ENCODE results near the gene CD109. TPM values are rescaled to one million over a fixed set of nuclear protein-coding genes. Genes with fewer than 3 reads are reported as not detected.

Gene CD109
- total RNA-seq, 1 experiment from 2014 or later, result 8.7 TPM

- Histone ChIP-seq H3K27ac (ENCODE audit: low read depth, low read length, poor library complexity, severe bottlenecking) (no peak overlapping the region), H3K36me3 (ENCODE audit: insufficient read depth, low read length, poor library complexity, severe bottlenecking) (no peaks in the 10 kb centered on the region), H3K4me3 (ENCODE audit: low read depth, low read length, poor library complexity, severe bottlenecking) (no peak overlapping the region), H3K9me3 (ENCODE audit: low read depth, low read length, poor library complexity, severe bottlenecking) (no peaks in the 10 kb centered on the region), H3K27me3 (replicated peaks; ENCODE audit: insufficient read depth, low read depth, low read length, poor library complexity) (no peaks in the 10 kb centered on the region), H3K4me1 (ENCODE audit: insufficient read depth, low read length, poor library complexity, severe bottlenecking) (no peaks in the 10 kb centered on the region)
- ChIA-PET CTCF (no interaction called here), POLR2A (ENCODE audit: low non-redundant PET) (no interaction called here)
- TF ChIP-seq CTCF (conservative IDR thresholded peaks at IDR 0.05; ENCODE audit: low read depth, low read length) (no peak), EZH2 (IDR thresholded peaks at IDR 0.05; ENCODE audit: borderline replicate concordance, low read depth, low read length, poor library complexity, severe bottlenecking) (no peak)
- no peak for DNase-seq (ENCODE audit: low spot score)
- intact Hi-C loops (cut with micrococcal nuclease; ENCODE audit: unreplicated experiment), result no loop called here
- no TSS peak for BruUV-seq (replicated peaks)
Observed at GRCh38 chr6:73811706-73812105, 115.7 kb downstream of the CD109 start.

- intact Hi-C loops (cut with micrococcal nuclease; ENCODE audit: unreplicated experiment), result no loop called here
- Histone ChIP-seq H3K4me1 (ENCODE audit: insufficient read depth, low read length, poor library complexity, severe bottlenecking) (no peaks in the 10 kb centered on the region), H3K27ac (ENCODE audit: low read depth, low read length, poor library complexity, severe bottlenecking) (no peak overlapping the region), H3K4me3 (ENCODE audit: low read depth, low read length, poor library complexity, severe bottlenecking) (no peak overlapping the region), H3K36me3 (ENCODE audit: insufficient read depth, low read length, poor library complexity, severe bottlenecking) (no peaks in the 10 kb centered on the region), H3K9me3 (ENCODE audit: low read depth, low read length, poor library complexity, severe bottlenecking) (no peaks in the 10 kb centered on the region), H3K27me3 (replicated peaks; ENCODE audit: insufficient read depth, low read depth, low read length, poor library complexity) (no peaks in the 10 kb centered on the region)
- POLR2A ChIA-PET (ENCODE audit: low non-redundant PET), result no interaction called here
- DNase-seq (ENCODE audit: low spot score), result no peak
- TF ChIP-seq EZH2 (IDR thresholded peaks at IDR 0.05; ENCODE audit: borderline replicate concordance, low read depth, low read length, poor library complexity, severe bottlenecking) (no peak), CTCF (conservative IDR thresholded peaks at IDR 0.05; ENCODE audit: low read depth, low read length) (no peak)
- CTCF ChIA-PET, result no interaction called here
- BruUV-seq (replicated peaks), result no TSS peak
Observed at GRCh38 chr6:73817253-73817652, 121.2 kb downstream of the CD109 start.

GRCh38 chr6:73823046-73823735 is 127.2 kb downstream of the CD109 start:
- no peaks in the 10 kb centered on the region for H3K27me3 ChIP-seq (replicated peaks; ENCODE audit: insufficient read depth, low read depth, low read length, poor library complexity)
- no peak for TF ChIP-seq CTCF (conservative IDR thresholded peaks at IDR 0.05; ENCODE audit: low read depth, low read length)
- no peak for TF ChIP-seq EZH2 (IDR thresholded peaks at IDR 0.05; ENCODE audit: borderline replicate concordance, low read depth, low read length, poor library complexity, severe bottlenecking)
- intact Hi-C loops (cut with micrococcal nuclease; ENCODE audit: unreplicated experiment), result no loop called here
- H3K4me3 ChIP-seq (ENCODE audit: low read depth, low read length, poor library complexity, severe bottlenecking), result no peak overlapping the region
- ChIA-PET POLR2A (ENCODE audit: low non-redundant PET) (no interaction called here), CTCF (no interaction called here)
- H3K9me3 ChIP-seq (ENCODE audit: low read depth, low read length, poor library complexity, severe bottlenecking), result no peaks in the 10 kb centered on the region
- no peaks in the 10 kb centered on the region for H3K4me1 ChIP-seq (ENCODE audit: insufficient read depth, low read length, poor library complexity, severe bottlenecking)
- H3K36me3 ChIP-seq (ENCODE audit: insufficient read depth, low read length, poor library complexity, severe bottlenecking), result no peaks in the 10 kb centered on the region
- DNase-seq (ENCODE audit: low spot score), result no peak
- H3K27ac ChIP-seq (ENCODE audit: low read depth, low read length, poor library complexity, severe bottlenecking), result no peak overlapping the region
- no TSS peak for BruUV-seq (replicated peaks)

Measured in A673 (cell line).